ENCODE data around the gene ATG14.

ATG14 gene

DNA sequence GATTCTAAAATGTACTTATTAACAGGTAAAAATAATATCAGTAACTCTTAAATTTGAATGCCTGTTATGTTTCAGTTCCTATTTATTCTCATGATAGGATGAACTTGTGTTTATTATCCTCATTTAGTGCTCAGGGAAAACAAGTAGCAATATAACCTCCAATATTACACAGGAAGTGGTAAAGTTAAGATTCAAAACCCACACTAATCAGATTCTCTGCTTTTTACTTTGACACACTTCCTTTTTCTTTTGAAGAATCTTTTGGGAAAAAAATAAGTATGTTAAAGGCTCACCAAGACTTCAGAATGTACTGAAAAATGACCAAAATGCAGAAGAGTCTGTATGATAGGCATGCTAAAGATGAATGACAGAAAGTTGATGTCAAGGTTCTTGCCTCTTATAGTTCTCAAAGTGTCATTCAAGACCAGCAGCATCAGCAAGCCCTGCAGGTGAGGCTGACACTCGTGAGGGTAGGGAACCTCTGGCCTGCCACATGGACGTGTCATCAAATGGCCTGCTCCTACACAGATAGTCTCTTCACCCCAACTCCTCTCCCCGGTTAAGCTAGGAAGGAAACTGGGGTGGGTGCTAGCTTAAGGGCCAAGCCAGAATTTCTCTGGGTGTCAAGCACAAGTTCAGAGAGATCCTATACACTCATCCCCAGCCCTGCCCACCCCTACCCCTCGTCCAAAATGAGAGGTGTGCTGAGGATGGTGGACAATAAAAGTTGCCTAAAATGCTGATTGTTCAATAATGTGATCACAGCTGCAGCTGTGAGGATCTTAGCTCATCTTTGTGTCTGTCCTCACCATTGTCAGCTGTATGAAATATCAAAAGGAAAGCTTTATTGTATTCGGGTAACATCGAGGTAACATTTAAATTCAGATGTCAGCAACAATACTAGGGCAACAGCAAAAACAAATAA lies 22.5 kb upstream of the ATG14 start:
- H3K4me3 ChIP-seq (ENCODE audit: low read depth, low read length): no peak overlapping the region
- no peak for DNase-seq (ENCODE audit: low read depth)
- no peak for TF ChIP-seq CTCF (IDR thresholded peaks at IDR 0.05; ENCODE audit: insufficient read depth, low read depth, low read length, missing control alignments)

DNA sequence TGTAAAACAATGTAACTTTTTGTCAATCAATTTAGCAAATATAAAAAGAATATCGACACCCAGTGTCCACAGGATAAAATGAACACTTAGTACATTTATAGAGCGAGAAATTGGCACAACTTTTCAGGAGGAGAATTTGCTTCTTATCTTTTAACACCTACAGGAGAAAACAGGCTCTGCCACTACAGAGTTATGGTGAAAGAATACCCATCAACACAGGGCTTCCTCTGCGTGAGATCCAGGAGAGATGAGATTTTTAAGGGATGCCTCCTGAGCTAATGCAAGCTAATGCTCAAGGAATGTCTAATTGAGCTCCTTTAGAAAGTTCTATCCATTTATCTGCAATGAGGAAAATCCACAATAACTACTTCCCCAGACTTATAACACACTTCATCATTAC lies 21.0 kb upstream of the ATG14 start:
- no peak for TF ChIP-seq CTCF (IDR thresholded peaks at IDR 0.05; ENCODE audit: insufficient read depth, low read depth, low read length, missing control alignments)
- no peak for DNase-seq (ENCODE audit: low read depth)
- H3K4me3 ChIP-seq (ENCODE audit: low read depth, low read length): no peak overlapping the region

- peak; percentile 38 for TF ChIP-seq CTCF (IDR thresholded peaks at IDR 0.05; ENCODE audit: insufficient read depth, low read depth, low read length, missing control alignments)
- peak; percentile 81 for DNase-seq (ENCODE audit: low read depth)
- H3K4me3 ChIP-seq (ENCODE audit: low read depth, low read length): no peak overlapping the region
Measured at GRCh38 chr14:55430024-55430690, 18.5 kb upstream of the ATG14 start.

DNA sequence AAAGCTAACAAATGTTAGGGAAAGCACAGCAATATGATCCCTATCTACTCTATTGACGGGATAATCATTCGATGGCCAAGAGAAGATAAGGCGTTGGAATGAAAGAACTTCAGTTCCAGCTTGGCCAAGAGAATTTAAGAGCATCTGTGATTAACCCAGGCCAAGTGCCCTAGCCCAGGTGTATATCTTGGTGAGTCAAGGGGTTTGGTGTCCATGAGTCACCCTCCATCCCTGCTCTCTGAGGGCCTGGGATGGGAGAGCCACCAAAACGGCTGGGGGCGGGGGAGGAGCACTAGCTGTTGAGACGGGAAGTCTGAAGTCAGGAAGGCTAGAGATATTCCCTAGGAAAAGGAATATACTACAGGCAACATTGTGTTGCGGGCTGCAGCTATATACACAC lies 15.8 kb upstream of the ATG14 start:
- DNase-seq (ENCODE audit: low read depth): no peak
- no peak for TF ChIP-seq CTCF (IDR thresholded peaks at IDR 0.05; ENCODE audit: insufficient read depth, low read depth, low read length, missing control alignments)
- no peak overlapping the region for H3K4me3 ChIP-seq (ENCODE audit: low read depth, low read length)

- H3K4me3 ChIP-seq (ENCODE audit: low read depth, low read length): no peak overlapping the region
- no peak for TF ChIP-seq CTCF (IDR thresholded peaks at IDR 0.05; ENCODE audit: insufficient read depth, low read depth, low read length, missing control alignments)
- no peak for DNase-seq (ENCODE audit: low read depth)
Measured at GRCh38 chr14:55426891-55427290, 15.3 kb upstream of the ATG14 start.

DNA sequence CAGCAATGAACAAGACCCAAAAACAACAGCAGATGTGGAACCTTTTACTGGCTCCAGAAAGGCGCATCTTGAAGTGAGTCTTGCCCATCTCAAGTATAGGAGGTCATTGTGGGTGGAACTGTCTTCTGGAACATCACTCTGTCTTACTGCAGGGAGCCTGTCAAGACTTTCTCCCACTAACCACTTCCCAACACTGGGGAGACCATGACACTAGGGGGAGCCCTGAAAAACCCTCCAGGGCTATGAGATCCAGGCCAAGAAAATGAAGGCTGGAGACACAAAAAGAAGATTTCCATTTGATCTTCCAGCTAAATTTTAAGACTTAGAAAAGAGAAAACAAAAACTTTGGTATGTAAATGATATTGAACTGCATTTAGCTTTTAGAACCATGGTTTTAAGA lies 13.5 kb upstream of the ATG14 start:
- no peak for DNase-seq (ENCODE audit: low read depth)
- no peak for TF ChIP-seq CTCF (IDR thresholded peaks at IDR 0.05; ENCODE audit: insufficient read depth, low read depth, low read length, missing control alignments)
- no peak overlapping the region for H3K4me3 ChIP-seq (ENCODE audit: low read depth, low read length)
